SU-DHL-6 (cell line): ENCODE measurements around the gene ELP6.

Source experiments
- EZH2phosphoT487 ChIP-seq: fragments of 200-600 bp; sonication (generic), shearing (Covaris generic); conservative IDR thresholded peaks from 2 replicates; pipeline ENCODE4 v1.6.1; 2018; ENCODE audit warnings: mild to moderate bottlenecking, antibody characterized with exemption, low read length, moderate library complexity, mixed read lengths
- TF ChIP-seq, protein P1 (sequence below): fragments of 200-600 bp; sonication (generic); IDR thresholded peaks from one replicate; pipeline ENCODE4 v1.5.1; 2017; ENCODE audit warnings: antibody characterized with exemption, mild to moderate bottlenecking, low read length, moderate library complexity; ENCODE audit not compliant: insufficient read depth, poor library complexity, severe bottlenecking

- TF ChIP-seq, protein P1, sequence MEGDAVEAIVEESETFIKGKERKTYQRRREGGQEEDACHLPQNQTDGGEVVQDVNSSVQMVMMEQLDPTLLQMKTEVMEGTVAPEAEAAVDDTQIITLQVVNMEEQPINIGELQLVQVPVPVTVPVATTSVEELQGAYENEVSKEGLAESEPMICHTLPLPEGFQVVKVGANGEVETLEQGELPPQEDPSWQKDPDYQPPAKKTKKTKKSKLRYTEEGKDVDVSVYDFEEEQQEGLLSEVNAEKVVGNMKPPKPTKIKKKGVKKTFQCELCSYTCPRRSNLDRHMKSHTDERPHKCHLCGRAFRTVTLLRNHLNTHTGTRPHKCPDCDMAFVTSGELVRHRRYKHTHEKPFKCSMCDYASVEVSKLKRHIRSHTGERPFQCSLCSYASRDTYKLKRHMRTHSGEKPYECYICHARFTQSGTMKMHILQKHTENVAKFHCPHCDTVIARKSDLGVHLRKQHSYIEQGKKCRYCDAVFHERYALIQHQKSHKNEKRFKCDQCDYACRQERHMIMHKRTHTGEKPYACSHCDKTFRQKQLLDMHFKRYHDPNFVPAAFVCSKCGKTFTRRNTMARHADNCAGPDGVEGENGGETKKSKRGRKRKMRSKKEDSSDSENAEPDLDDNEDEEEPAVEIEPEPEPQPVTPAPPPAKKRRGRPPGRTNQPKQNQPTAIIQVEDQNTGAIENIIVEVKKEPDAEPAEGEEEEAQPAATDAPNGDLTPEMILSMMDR = no peak
- no peak for TF ChIP-seq EZH2phosphoT487
Observed at GRCh38 chr3:47452453-47453215, 60.9 kb downstream of the ELP6 start.
